ENCODE measurements around the gene ATP6V1B1.

- TF ChIP-seq MYC (IDR thresholded peaks at IDR 0.05; ENCODE audit: low read depth, low read length) (no peak), CTCF (IDR thresholded peaks at IDR 0.05; ENCODE audit: low read depth, low read length) (no peak)
These were observed 56.0 kb downstream of the ATP6V1B1 start for GRCh38 chr2:70991742-70992141.

Measured in NB4 (cell line).